IPS-18a (cell line): ENCODE measurements around the gene BTBD18.
"Not testable (repeated sequence)": the region's sequence is repeated elsewhere in the genome, so short reads cannot be mapped to it uniquely, and the experiment has no call there.

Source experiments
- H3K27ac ChIP-seq: one replicate; pipeline ENCODE4 v1.5.1; 2013; ENCODE audit warnings: low read length
- H3K27me3 ChIP-seq: one replicate; pipeline ENCODE4 v1.6.1; 2013; ENCODE audit warnings: mild to moderate bottlenecking, low read length; ENCODE audit not compliant: control insufficient read depth, insufficient read depth
- H3K36me3 ChIP-seq: one replicate; pipeline ENCODE4 v1.6.1; 2013; ENCODE audit warnings: low read depth, low read length; ENCODE audit not compliant: control insufficient read depth
- H3K4me1 ChIP-seq: one replicate; pipeline ENCODE4 v1.6.1; 2013; ENCODE audit warnings: low read depth, low read length; ENCODE audit not compliant: control insufficient read depth
- H3K4me3 ChIP-seq: one replicate; pipeline ENCODE4 v1.5.1; 2013; ENCODE audit warnings: low read length
- H3K9ac ChIP-seq: one replicate; pipeline ENCODE4 v1.6.1; 2013; ENCODE audit warnings: mild to moderate bottlenecking, low read length, moderate library complexity
- H3K9me3 ChIP-seq: one replicate; pipeline ENCODE4 v1.6.1; 2013; ENCODE audit warnings: low read depth, low read length; ENCODE audit not compliant: control insufficient read depth

The BTBD18 gene

GRCh38 chr11:57727185-57727584 lies 24.4 kb downstream of the BTBD18 start:
- no peaks in the 10 kb centered on the region for H3K9me3 ChIP-seq
- H3K36me3 ChIP-seq: no peaks in the 10 kb centered on the region
- H3K27me3 ChIP-seq: no peaks in the 10 kb centered on the region
- H3K4me3 ChIP-seq: no peak overlapping the region
- H3K9ac ChIP-seq: no peak overlapping the region
- no peak overlapping the region for H3K27ac ChIP-seq
- H3K4me1 ChIP-seq: peaks cover 11% of the 10 kb centered on the region

GRCh38 chr11:57716726-57717125 lies 34.9 kb downstream of the BTBD18 start:
- H3K36me3 ChIP-seq: peaks cover 12% of the 10 kb centered on the region
- H3K4me1 ChIP-seq, H3K27ac ChIP-seq, H3K27me3 ChIP-seq, H3K9ac ChIP-seq, H3K9me3 ChIP-seq, H3K4me3 ChIP-seq: not testable (repeated sequence)

- H3K9ac ChIP-seq: peak overlapping the region; percentile 95
- H3K4me3 ChIP-seq: peak overlapping the region; percentile 99
- H3K4me1 ChIP-seq: peaks cover 10% of the 10 kb centered on the region
- no peaks in the 10 kb centered on the region for H3K9me3 ChIP-seq
- no peaks in the 10 kb centered on the region for H3K27me3 ChIP-seq
- no peaks in the 10 kb centered on the region for H3K36me3 ChIP-seq
- H3K27ac ChIP-seq: no peak overlapping the region
Observed at GRCh38 chr11:57713835-57714234, 37.8 kb downstream of the BTBD18 start.

- H3K36me3 ChIP-seq: peaks cover 4% of the 10 kb centered on the region
Observed at GRCh38 chr11:57712256-57713150, 39.1 kb downstream of the BTBD18 start, which contains the start of gene TMX2. Gene TMX2, plus strand, starts transcription at chr11:57712593. Its CDS starts 26 bp downstream, at chr11:57712619.

GRCh38 chr11:57711414-57712255 lies 40.0 kb downstream of the BTBD18 start, which contains the start of gene MED19:
Gene MED19, minus strand, starts transcription at chr11:57712215. Its CDS starts 36 bp downstream, at chr11:57712179.
- Histone ChIP-seq H3K4me3 (peak within 1 kb of the TSS; percentile 99), H3K9ac (peak within 1 kb of the TSS; percentile 95)

More at GRCh38 chr11:57712256-57713150, 39.1 kb downstream of the BTBD18 start, which contains the start of gene TMX2:
- peaks cover 10% of the 10 kb centered on the region for H3K4me1 ChIP-seq
- H3K9ac ChIP-seq: peak within 1 kb of the TSS; percentile 95
- H3K27ac ChIP-seq: peak within 1 kb of the TSS; percentile 92
- H3K9me3 ChIP-seq: no peaks in the 10 kb centered on the region
- no peaks in the 10 kb centered on the region for H3K27me3 ChIP-seq
- H3K4me3 ChIP-seq: peak within 1 kb of the TSS; percentile 99

GRCh38 chr11:57709802-57710367 lies 41.7 kb downstream of the BTBD18 start:
- Histone ChIP-seq H3K9ac (no peak overlapping the region), H3K4me3 (no peak overlapping the region), H3K27ac (no peak overlapping the region), H3K9me3 (no peaks in the 10 kb centered on the region), H3K4me1 (peaks cover 10% of the 10 kb centered on the region), H3K36me3 (peaks cover 10% of the 10 kb centered on the region), H3K27me3 (no peaks in the 10 kb centered on the region)

More at GRCh38 chr11:57711414-57712255, 40.0 kb downstream of the BTBD18 start, which contains the start of gene MED19:
- peak within 1 kb of the TSS; percentile 92 for H3K27ac ChIP-seq
- H3K36me3 ChIP-seq: peaks cover 4% of the 10 kb centered on the region
- H3K9me3 ChIP-seq: no peaks in the 10 kb centered on the region
- no peaks in the 10 kb centered on the region for H3K27me3 ChIP-seq
- peaks cover 10% of the 10 kb centered on the region for H3K4me1 ChIP-seq

- H3K4me3 ChIP-seq, H3K9me3 ChIP-seq, H3K27ac ChIP-seq, H3K9ac ChIP-seq, H3K27me3 ChIP-seq, H3K4me1 ChIP-seq: not testable (repeated sequence)
- peaks cover 45% of the 10 kb centered on the region for H3K36me3 ChIP-seq
Observed at GRCh38 chr11:57705432-57705831, 46.2 kb downstream of the BTBD18 start.

- no peak overlapping the region for H3K27ac ChIP-seq
- H3K9ac ChIP-seq: no peak overlapping the region
- H3K9me3 ChIP-seq: no peaks in the 10 kb centered on the region
- no peaks in the 10 kb centered on the region for H3K4me1 ChIP-seq
- H3K4me3 ChIP-seq: no peak overlapping the region
- no peaks in the 10 kb centered on the region for H3K27me3 ChIP-seq
- peaks cover 47% of the 10 kb centered on the region for H3K36me3 ChIP-seq
Observed at GRCh38 chr11:57704932-57705331, 46.7 kb downstream of the BTBD18 start.

- Histone ChIP-seq H3K9ac (no peak overlapping the region), H3K36me3 (peaks cover 59% of the 10 kb centered on the region), H3K27ac (no peak overlapping the region), H3K4me1 (no peaks in the 10 kb centered on the region), H3K27me3 (no peaks in the 10 kb centered on the region), H3K4me3 (no peak overlapping the region), H3K9me3 (no peaks in the 10 kb centered on the region)
Observed at GRCh38 chr11:57703341-57703740, 48.3 kb downstream of the BTBD18 start.

GRCh38 chr11:57700425-57700824 lies 51.2 kb downstream of the BTBD18 start:
- Histone ChIP-seq H3K4me3 (no peak overlapping the region), H3K36me3 (peaks cover 73% of the 10 kb centered on the region), H3K4me1 (no peaks in the 10 kb centered on the region)

GRCh38 chr11:57699813-57700212 lies 51.8 kb downstream of the BTBD18 start:
- Histone ChIP-seq H3K4me3 (no peak overlapping the region), H3K36me3 (peaks cover 74% of the 10 kb centered on the region), H3K27ac (no peak overlapping the region), H3K9me3 (no peaks in the 10 kb centered on the region), H3K27me3 (no peaks in the 10 kb centered on the region), H3K9ac (no peak overlapping the region), H3K4me1 (no peaks in the 10 kb centered on the region)

More at GRCh38 chr11:57700425-57700824, 51.2 kb downstream of the BTBD18 start:
- no peaks in the 10 kb centered on the region for H3K9me3 ChIP-seq
- H3K9ac ChIP-seq: no peak overlapping the region
- no peaks in the 10 kb centered on the region for H3K27me3 ChIP-seq
- H3K27ac ChIP-seq: no peak overlapping the region
